Panc1 (cell line): ENCODE data around the gene CREBBP.

Experiments used
- CTCF ChIP-seq: fragments of 450-650 bp; IDR thresholded peaks from 2 replicates; pipeline ENCODE4 v1.5.1; 2017; ENCODE audit warnings: mild to moderate bottlenecking
- POLR2AphosphoS5 ChIP-seq: IDR thresholded peaks from 2 replicates; pipeline ENCODE4 v1.6.1; 2012; ENCODE audit warnings: mild to moderate bottlenecking, low read depth, low read length, moderate library complexity
- REST ChIP-seq, 2 experiments: IDR thresholded peaks; 2 replicates each; pipeline ENCODE4 v1.6.1; 2011 to 2012; ENCODE audit warnings: low read depth in 2 of 2, control low read depth in 1 of 2, low read length in 1 of 2, mild to moderate bottlenecking in 1 of 2, moderate library complexity in 1 of 2; ENCODE audit not compliant: insufficient read depth in 1 of 2

- TF ChIP-seq CTCF: no peak
- no peak for TF ChIP-seq POLR2AphosphoS5
- no peak for TF ChIP-seq REST (IDR thresholded peaks at IDR 0.05; ENCODE audit: insufficient read depth in 1 of 2, low read depth in 2 of 2, low read length in 1 of 2)
Observed at GRCh38 chr16:3863587-3863986, 16.9 kb downstream of the CREBBP start.
